Neuronal stem cell (in vitro differentiated cells): ENCODE data around the gene GRK6.

Source experiments
- DNase-seq: peaks from one replicate; pipeline ENCODE4 v3.0.0-alpha.2; 2013; ENCODE audit warnings: low spot score
- H2AFZ ChIP-seq: one replicate; pipeline ENCODE4 v1.6.1; 2013; ENCODE audit warnings: mild to moderate bottlenecking, low read length, inconsistent platforms
- H2AK5ac ChIP-seq: 2 replicates; pipeline ENCODE4 v1.6.1; 2013; ENCODE audit warnings: low read depth, mild to moderate bottlenecking, inconsistent platforms, low read length, moderate library complexity, mixed read lengths
- H2BK120ac ChIP-seq: 2 replicates; pipeline ENCODE4 v1.6.1; 2013; ENCODE audit warnings: low read depth, mild to moderate bottlenecking, inconsistent platforms, low read length, moderate library complexity, mixed read lengths
- H2BK12ac ChIP-seq: one replicate; pipeline ENCODE4 v1.6.1; 2013; ENCODE audit warnings: low read length, inconsistent platforms
- H2BK15ac ChIP-seq: 2 replicates; pipeline ENCODE4 v1.6.1; 2013; ENCODE audit warnings: mild to moderate bottlenecking, low read length, inconsistent platforms, mixed read lengths
- H2BK5ac ChIP-seq: one replicate; pipeline ENCODE4 v1.6.1; 2013; ENCODE audit warnings: inconsistent platforms, mild to moderate bottlenecking, low read length, moderate library complexity
- H3K14ac ChIP-seq: one replicate; pipeline ENCODE4 v1.6.1; 2013; ENCODE audit warnings: low read length, inconsistent platforms
- H3K18ac ChIP-seq: 2 replicates; pipeline ENCODE4 v1.6.1; 2013; ENCODE audit warnings: low read length, inconsistent platforms
- H3K23ac ChIP-seq: 2 replicates; pipeline ENCODE4 v1.6.1; 2013; ENCODE audit warnings: low read depth, mild to moderate bottlenecking, mixed read lengths, low read length, inconsistent platforms; ENCODE audit not compliant: poor library complexity
- H3K27ac ChIP-seq: replicated peaks from 3 replicates; pipeline ENCODE4 v1.5.1; 2013; ENCODE audit warnings: low read length, inconsistent platforms
- H3K27me3 ChIP-seq, 3 experiments: 2 replicates each; pipeline ENCODE4 v1.6.1; 2013; ENCODE audit warnings: low read length in 3 of 3, mild to moderate bottlenecking in 2 of 3, inconsistent platforms in 1 of 3, low read depth in 1 of 3, mixed read lengths in 1 of 3, moderate library complexity in 1 of 3; ENCODE audit not compliant: control insufficient read depth in 3 of 3, insufficient read depth in 3 of 3
- H3K36me3 ChIP-seq, 2 donors: replicated peaks in 1 of 2; 2 replicates each; pipeline ENCODE4 v1.6.1; 2013; ENCODE audit warnings: low read length in 2 of 2; ENCODE audit not compliant: control insufficient read depth in 2 of 2, insufficient read depth in 2 of 2
- H3K4ac ChIP-seq: 2 replicates; pipeline ENCODE4 v1.6.1; 2013; ENCODE audit warnings: inconsistent platforms, mild to moderate bottlenecking, low read length, moderate library complexity
- H3K4me1 ChIP-seq, 2 donors: 1 replicate in 1 of 2; 2 replicates in 1 of 2; pipeline ENCODE4 v1.6.1; 2013; ENCODE audit warnings: low read length in 2 of 2, low read depth in 1 of 2; ENCODE audit not compliant: control insufficient read depth in 2 of 2, insufficient read depth in 1 of 2
- H3K4me2 ChIP-seq: one replicate; pipeline ENCODE4 v1.6.1; 2013; ENCODE audit warnings: mild to moderate bottlenecking, low read length, inconsistent platforms; ENCODE audit not compliant: insufficient read depth, poor library complexity, severe bottlenecking
- H3K4me3 ChIP-seq, 2 donors: 2 replicates each; pipeline ENCODE4 v1.5.1; 2013; ENCODE audit warnings: low read length in 2 of 2, mild to moderate bottlenecking in 2 of 2, inconsistent platforms in 1 of 2, moderate library complexity in 1 of 2
- H3K79me1 ChIP-seq: one replicate; pipeline ENCODE4 v1.6.1; 2013; ENCODE audit warnings: low read depth, mild to moderate bottlenecking, inconsistent platforms, low read length, moderate library complexity
- H3K9ac ChIP-seq: one replicate; pipeline ENCODE4 v1.6.1; 2013; ENCODE audit warnings: mild to moderate bottlenecking, low read depth, low read length, inconsistent platforms; ENCODE audit not compliant: poor library complexity
- H3K9me3 ChIP-seq, 2 donors: replicated peaks in 1 of 2; 2 replicates each; pipeline versions ENCODE3 to v1.6.1; 2013; ENCODE audit warnings: low read length in 2 of 2, mild to moderate bottlenecking in 2 of 2, inconsistent platforms in 1 of 2, low read depth in 1 of 2, mixed read lengths in 1 of 2, moderate library complexity in 1 of 2; ENCODE audit not compliant: control insufficient read depth in 2 of 2, insufficient read depth in 1 of 2
- H4K8ac ChIP-seq: one replicate; pipeline ENCODE4 v1.6.1; 2013; ENCODE audit warnings: low read depth, mild to moderate bottlenecking, inconsistent platforms, low read length, moderate library complexity
- H4K91ac ChIP-seq: one replicate; pipeline ENCODE4 v1.6.1; 2013; ENCODE audit warnings: low read length, low read depth, mild to moderate bottlenecking, inconsistent platforms; ENCODE audit not compliant: poor library complexity
- WGBS, 2 donors: extraction: QIAGEN DNeasy Blood & Tissue Kit; methylation state at CpG; one replicate each; pipeline ENCODE4 v1.1.7; 2013; ENCODE audit warnings: missing lambda C conversion rate in 2 of 2, mixed read lengths in 1 of 2; ENCODE audit not compliant: insufficient read length in 2 of 2, insufficient replicate concordance in 1 of 2; ENCODE audit errors: extremely low coverage in 2 of 2; 5-methylcytosine and 5-hydroxymethylcytosine counted together

GRK6 gene

DNA sequence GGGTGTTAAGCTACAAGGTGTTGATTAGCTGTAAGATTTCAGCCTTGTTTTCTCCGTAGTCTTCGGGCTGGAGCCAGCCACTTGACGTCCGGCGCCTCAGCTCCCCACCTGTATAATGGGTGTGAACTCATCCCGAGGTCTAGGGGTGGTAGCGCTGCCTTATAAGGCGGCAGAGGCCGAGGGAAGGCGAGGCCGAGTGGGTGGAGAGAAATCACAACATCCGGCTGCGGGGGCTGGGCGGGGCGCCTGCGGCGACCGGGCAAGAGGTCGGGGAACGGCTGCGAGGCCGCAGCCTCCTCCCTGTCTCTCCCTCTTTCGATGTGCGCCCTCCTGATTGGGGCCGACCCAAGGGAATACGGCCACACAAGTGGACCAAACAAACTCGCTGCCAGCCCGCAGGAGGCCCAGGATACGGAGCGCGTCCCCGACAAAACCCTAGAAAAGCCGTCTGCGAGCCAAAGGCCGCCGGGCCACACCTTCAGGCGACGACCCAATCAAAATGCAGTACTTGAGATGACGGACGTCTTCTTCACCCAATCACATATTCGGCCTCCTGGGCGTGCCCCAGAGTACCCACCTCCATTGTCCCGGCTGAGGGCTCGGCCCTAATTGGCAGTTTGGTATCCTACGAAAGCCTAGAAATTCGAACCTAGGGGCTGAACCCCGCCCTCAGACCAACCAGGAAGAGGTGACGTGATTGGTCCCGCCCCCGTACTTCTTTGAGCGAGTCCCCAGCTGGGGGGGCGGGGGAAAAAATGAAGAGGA, 493 bp upstream of the GRK6 start:
- Histone ChIP-seq H3K4ac (no peak overlapping the region), H3K9me3 (no peaks in the 10 kb centered on the region), H2BK5ac (peak overlapping the region; percentile 79), H3K23ac (peak overlapping the region; percentile 95), H3K18ac (peak overlapping the region; percentile 97), H4K8ac (no peak overlapping the region), H3K79me1 (peaks cover 4% of the 10 kb centered on the region), H3K9ac (peak overlapping the region; percentile 65), H2BK12ac (peak overlapping the region; percentile 86), H2BK120ac (no peak overlapping the region), H3K27ac (peak overlapping the region; percentile 98), H3K27me3 (peaks cover 0 to 5% (median 0%) of the 10 kb centered on the region in 3 experiments), H3K4me2 (peak overlapping the region; percentile 73), H2AK5ac (peak overlapping the region; percentile 80), H3K36me3 (peaks cover 0 to 14% of the 10 kb centered on the region in 2 donors), H3K14ac (no peak overlapping the region), H3K4me3 (peak overlapping the region; percentile 83 to 87), H2AFZ (peak overlapping the region; percentile 95), H4K91ac (peak overlapping the region; percentile 12), H3K4me1 (peaks cover 15 to 16% of the 10 kb centered on the region in 2 donors), H2BK15ac (no peak overlapping the region)
- DNase-seq: peak; percentile 100
- WGBS, 2 donors: no CpG with 5 or more reads among the region's 52 CpGs

DNA sequence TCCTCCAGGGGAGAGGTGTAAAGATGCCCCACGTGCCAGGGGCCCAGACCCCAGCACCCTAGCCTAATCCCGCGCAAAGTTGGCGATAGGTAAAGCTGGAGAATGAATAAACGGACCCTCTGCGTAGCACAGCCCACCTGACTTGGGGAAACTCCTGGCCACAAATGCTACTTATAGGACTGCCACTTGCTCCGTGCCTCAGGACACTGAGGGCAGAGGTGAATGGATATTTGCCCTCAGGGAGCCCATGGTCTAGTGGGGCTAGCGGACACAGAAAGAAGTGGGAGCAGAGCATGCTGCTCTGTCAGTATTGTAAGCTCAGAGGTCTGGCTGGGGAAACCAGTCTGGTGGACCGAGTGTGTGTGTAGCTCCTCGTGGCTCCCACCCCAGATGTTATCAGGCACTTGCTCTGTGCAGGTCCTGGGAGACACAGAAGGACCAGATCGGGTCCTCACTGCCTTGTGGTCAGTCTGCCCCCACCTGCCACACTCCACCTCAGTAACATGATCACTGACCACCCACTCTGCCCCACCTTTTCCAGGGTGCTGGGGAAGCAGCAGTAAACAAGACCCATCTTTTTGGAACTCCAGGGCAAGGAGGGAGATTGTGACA, 841 bp downstream of the GRK6 start:
- Histone ChIP-seq H4K91ac (no peak overlapping the region), H2BK15ac (peak overlapping the region; percentile 55), H3K18ac (peak overlapping the region; percentile 99), H2AFZ (peak overlapping the region; percentile 85), H3K4me2 (peak overlapping the region; percentile 79), H2BK120ac (no peak overlapping the region), H3K4me1 (peaks cover 15 to 16% of the 10 kb centered on the region in 2 donors), H3K27me3 (peaks cover 0 to 5% (median 0%) of the 10 kb centered on the region in 3 experiments), H3K9ac (peak overlapping the region; percentile 94), H3K23ac (peak overlapping the region; percentile 94), H3K36me3 (peaks cover 8 to 28% of the 10 kb centered on the region in 2 donors), H2AK5ac (peak overlapping the region; percentile 9), H3K9me3 (no peaks in the 10 kb centered on the region), H2BK12ac (no peak overlapping the region), H3K4me3 (peak overlapping the region; percentile 87 to 92), H3K27ac (no peak overlapping the region), H3K79me1 (peaks cover 4% of the 10 kb centered on the region), H3K14ac (no peak overlapping the region), H2BK5ac (no peak overlapping the region), H4K8ac (no peak overlapping the region), H3K4ac (no peak overlapping the region)
- WGBS, 2 donors: no CpG with 5 or more reads among the region's 11 CpGs
- DNase-seq: no peak

DNA sequence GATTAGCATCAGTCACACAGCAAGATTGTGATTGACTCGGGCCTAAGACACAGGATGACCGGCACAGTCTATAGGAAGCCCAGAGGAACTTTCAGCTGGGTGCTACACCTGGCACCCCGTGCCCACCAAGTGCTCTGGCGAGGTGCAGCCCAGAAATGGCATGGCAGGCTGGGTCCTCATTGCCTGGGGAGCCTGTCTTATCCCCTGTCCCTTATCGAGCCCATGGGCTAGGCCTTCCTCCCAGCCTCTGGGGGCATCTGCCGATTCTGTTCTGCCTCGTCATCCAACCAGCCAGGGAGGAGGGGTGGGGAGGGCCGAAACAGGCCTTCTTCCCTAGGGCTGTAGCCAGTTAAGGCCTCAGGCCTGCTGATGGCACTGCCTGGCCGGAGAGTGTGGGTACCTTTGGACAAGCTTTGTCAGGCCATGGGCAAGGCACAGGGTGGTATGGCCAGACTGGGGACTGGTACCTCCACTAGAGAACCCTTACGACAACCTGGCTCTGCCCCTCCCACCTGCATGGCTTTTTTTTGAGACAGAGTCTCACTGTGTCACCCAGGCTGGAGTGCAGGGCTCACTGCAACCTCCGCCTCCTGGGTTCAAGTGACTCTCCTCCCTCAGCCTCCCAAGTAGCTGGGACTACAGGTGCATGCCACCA, 1.6 kb downstream of the GRK6 start:
- no peak overlapping the region for H2AFZ ChIP-seq
- no peak overlapping the region for H2BK120ac ChIP-seq
- no peak overlapping the region for H4K8ac ChIP-seq
- no peak overlapping the region for H4K91ac ChIP-seq
- H3K27me3 ChIP-seq: peaks cover 0 to 5% (median 0%) of the 10 kb centered on the region in 3 experiments
- peak overlapping the region in 1 of 2 donors; percentile 87 for H3K4me3 ChIP-seq
- H2BK15ac ChIP-seq: no peak overlapping the region
- H3K9me3 ChIP-seq: no peaks in the 10 kb centered on the region
- H2BK12ac ChIP-seq: no peak overlapping the region
- DNase-seq: no peak
- peaks cover 15 to 16% of the 10 kb centered on the region in 2 donors for H3K4me1 ChIP-seq
- H3K18ac ChIP-seq: no peak overlapping the region
- H3K36me3 ChIP-seq: peaks cover 16 to 35% of the 10 kb centered on the region in 2 donors
- no CpG with 5 or more reads among the region's 11 CpGs for WGBS, 2 donors
- H3K4ac ChIP-seq: no peak overlapping the region
- no peak overlapping the region for H3K14ac ChIP-seq
- peak overlapping the region; percentile 26 for H3K23ac ChIP-seq
- no peak overlapping the region for H3K4me2 ChIP-seq
- no peak overlapping the region for H3K27ac ChIP-seq
- H2BK5ac ChIP-seq: no peak overlapping the region
- H3K79me1 ChIP-seq: peaks cover 4% of the 10 kb centered on the region
- H3K9ac ChIP-seq: no peak overlapping the region
- no peak overlapping the region for H2AK5ac ChIP-seq
